AG09319 (cell line): ENCODE data around the gene EPN3.
A peak's percentile ranks its signal among the peaks of the same experiment; 100 is the strongest.

Source experiments
- DNase-seq: peaks from one replicate; pipeline ENCODE4 v3.0.0-alpha.2; 2010; ENCODE audit warnings: low read depth; ENCODE audit errors: extremely low read depth
- CTCF ChIP-seq: IDR thresholded peaks from 2 replicates; pipeline ENCODE4 v1.5.1; 2011; ENCODE audit warnings: low read depth, mild to moderate bottlenecking, inconsistent platforms, low read length, moderate library complexity

The EPN3 gene

GRCh38 chr17:50493744-50494143, 38.8 kb upstream of the EPN3 start:
- DNase-seq, result no peak
- no peak for TF ChIP-seq CTCF

- TF ChIP-seq CTCF, result no peak
- DNase-seq, result no peak
Measured at GRCh38 chr17:50495217-50495823, 37.2 kb upstream of the EPN3 start.

GRCh38 chr17:50495918-50496317, 36.6 kb upstream of the EPN3 start:
- DNase-seq, result no peak
- no peak for TF ChIP-seq CTCF

GRCh38 chr17:50498021-50498874, 34.3 kb upstream of the EPN3 start:
- DNase-seq, result no peak
- TF ChIP-seq CTCF, result no peak

- no peak for DNase-seq
- no peak for TF ChIP-seq CTCF
Measured at GRCh38 chr17:50499270-50499669, 33.3 kb upstream of the EPN3 start.

GRCh38 chr17:50499721-50500120, 32.8 kb upstream of the EPN3 start:
- no peak for DNase-seq
- no peak for TF ChIP-seq CTCF

- DNase-seq, result no peak
- TF ChIP-seq CTCF, result peak; percentile 37
Measured at GRCh38 chr17:50501054-50501453, 31.5 kb upstream of the EPN3 start.
